HG03095 (cell line): Measurements from ENCODE around the gene BCO1.
A peak's percentile ranks its signal among the peaks of the same experiment; 100 is the strongest.

Experiments
- ATAC-seq: cut with Tn5 transposase; IDR thresholded peaks from one replicate; pipeline ENCODE4 v1.9.1; 2021; ENCODE audit warnings: moderate library complexity; ENCODE audit not compliant: unreplicated experiment

The BCO1 gene

GRCh38 chr16:81275064-81275532 lies 36.6 kb downstream of the BCO1 start:
- no peak for ATAC-seq

GRCh38 chr16:81275795-81276194 lies 37.3 kb downstream of the BCO1 start:
- ATAC-seq = no peak

GRCh38 chr16:81276323-81276722 lies 37.8 kb downstream of the BCO1 start:
- no peak for ATAC-seq

- no peak for ATAC-seq
These were observed 39.1 kb downstream of the BCO1 start for GRCh38 chr16:81277541-81278080.

- ATAC-seq = no peak
These were observed 40.0 kb downstream of the BCO1 start for GRCh38 chr16:81278526-81278925.

GRCh38 chr16:81279392-81279791 lies 40.9 kb downstream of the BCO1 start:
- no peak for ATAC-seq

GRCh38 chr16:81280393-81280792 lies 41.9 kb downstream of the BCO1 start:
- no peak for ATAC-seq

- no peak for ATAC-seq
These were observed 44.6 kb downstream of the BCO1 start for GRCh38 chr16:81283044-81283443.

- no peak for ATAC-seq
These were observed 46.6 kb downstream of the BCO1 start for GRCh38 chr16:81284995-81285600.

GRCh38 chr16:81286190-81286589 lies 47.7 kb downstream of the BCO1 start:
- no peak for ATAC-seq

GRCh38 chr16:81291117-81291516 lies 52.6 kb downstream of the BCO1 start:
- ATAC-seq = no peak

GRCh38 chr16:81292936-81293335 lies 54.4 kb downstream of the BCO1 start:
- ATAC-seq = no peak

- no peak for ATAC-seq
These were observed 55.7 kb downstream of the BCO1 start for GRCh38 chr16:81293909-81294802.

GRCh38 chr16:81296631-81297030 lies 58.1 kb downstream of the BCO1 start:
- no peak for ATAC-seq

GRCh38 chr16:81307770-81308169 lies 69.3 kb downstream of the BCO1 start:
- no peak for ATAC-seq

- ATAC-seq = no peak
These were observed 71.7 kb downstream of the BCO1 start for GRCh38 chr16:81310045-81310644.

- ATAC-seq = no peak
These were observed 73.3 kb downstream of the BCO1 start for GRCh38 chr16:81311762-81312161.

GRCh38 chr16:81313701-81314602 lies 75.5 kb downstream of the BCO1 start:
- no peak for ATAC-seq

- peak; percentile 95 for ATAC-seq
These were observed 76.2 kb downstream of the BCO1 start, which contains the start of gene GAN for GRCh38 chr16:81314603-81315270. Gene GAN (plus strand): TSS chr16:81314962. CDS start chr16:81315114, 152 bp downstream.
